Cardiac septum (tissue), 1 donor: ENCODE data around the gene CLDN6. TPM values are rescaled to one million over a fixed set of nuclear protein-coding genes. Genes with fewer than 3 reads are reported as not detected.
A peak's percentile ranks its signal among the peaks of the same experiment; 100 is the strongest.

Experiments
- DNase-seq: peaks from one replicate; pipeline ENCODE4 v3.0.0-alpha.2; 2020; ENCODE audit warnings: low spot score
- intact Hi-C: fragments of 100-400 bp; cut with DNase I; formaldehyde crosslinking; loops from one replicate; pipeline ENCODE4 v1.14.0; 2022
- total RNA-seq: library from RNA; stranded (reverse); fragmentation: NEBNext Ultra II Directional; extraction: Animal tissue kit (Norgen Biotek cat#: 25700); gene quantifications from one replicate; pipeline ENCODE4 v1.2.1, GENCODE V29; 2021
- donor health status: DM: no; HTN: no; CAD: no.

The CLDN6 gene
- total RNA-seq, 1 donor from 2014 or later, result 0.16 TPM

- no peak for DNase-seq
- intact Hi-C loops, result no loop called here
These were observed 40.5 kb downstream of the CLDN6 start for GRCh38 chr16:2977440-2977839.

- intact Hi-C loops, result no loop called here
- no peak for DNase-seq
These were observed 41.3 kb downstream of the CLDN6 start for GRCh38 chr16:2976673-2977072.

DNA sequence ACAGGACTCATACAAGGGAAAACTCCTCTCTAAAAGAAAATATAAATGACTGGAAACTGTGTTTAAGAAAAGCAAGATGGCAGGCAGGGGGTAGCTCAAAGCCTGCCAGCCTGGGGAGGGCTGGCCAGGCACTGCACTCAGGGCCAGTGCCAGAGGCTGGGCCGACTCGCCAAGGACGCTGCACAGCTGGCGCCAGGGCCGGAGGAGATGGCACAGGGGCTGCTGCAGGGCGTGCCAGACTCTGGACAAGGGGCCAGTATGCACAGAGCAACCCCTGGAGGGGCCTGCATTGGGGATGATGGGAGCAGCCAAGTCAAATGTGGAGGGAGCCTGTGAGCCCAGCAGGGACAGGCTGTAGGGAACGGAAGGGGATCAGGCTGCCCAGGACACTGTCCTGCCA is 41.8 kb downstream of the CLDN6 start:
- intact Hi-C loops, result no loop called here
- DNase-seq, result no peak

- intact Hi-C loops, result no loop called here
- no peak for DNase-seq
These were observed 42.7 kb downstream of the CLDN6 start for GRCh38 chr16:2975161-2975795.

- intact Hi-C loops, result no loop called here
These were observed 43.5 kb downstream of the CLDN6 start for GRCh38 chr16:2974319-2975056.

DNA sequence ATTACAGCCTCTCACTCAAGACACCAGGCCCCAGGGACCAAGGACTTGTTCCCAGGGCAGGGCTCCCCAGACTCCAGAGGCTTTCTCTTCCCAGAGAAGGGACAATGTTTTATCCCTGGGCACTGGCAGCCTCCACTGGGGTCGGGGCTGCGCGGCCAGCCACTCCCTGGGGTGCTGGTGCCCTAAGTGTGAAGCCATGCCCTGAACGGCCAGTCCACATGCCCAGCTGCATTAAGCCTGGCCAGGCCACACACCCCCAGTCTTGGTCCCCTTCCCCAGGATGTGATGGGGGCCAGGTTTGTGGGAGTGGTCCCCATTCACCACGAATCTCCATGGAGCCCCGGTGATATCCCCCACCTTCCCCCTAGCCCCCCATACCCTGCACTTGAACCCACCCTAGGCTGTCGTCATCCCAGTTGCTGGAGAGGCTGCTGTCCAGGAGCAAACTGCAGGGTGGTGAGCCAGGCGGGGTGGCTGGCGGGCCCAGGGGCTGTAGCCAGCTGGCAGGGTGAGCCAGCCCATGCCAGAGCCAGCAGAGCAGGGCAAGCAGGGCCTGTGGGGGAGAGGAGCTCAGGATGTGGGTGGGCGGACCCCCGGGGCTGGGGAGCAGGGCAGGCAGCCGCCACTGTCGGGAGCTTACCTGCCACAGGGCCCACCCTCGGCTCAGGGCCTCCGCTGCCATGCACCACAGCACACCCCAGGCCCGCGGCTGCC is 44.2 kb downstream of the CLDN6 start:
- DNase-seq, result no peak
- intact Hi-C loops, result no loop called here

More at GRCh38 chr16:2974319-2975056, 43.5 kb downstream of the CLDN6 start:
- DNase-seq, result no peak

- no peak for DNase-seq
- intact Hi-C loops, result no loop called here
These were observed 44.9 kb downstream of the CLDN6 start for GRCh38 chr16:2973093-2973492.

DNA sequence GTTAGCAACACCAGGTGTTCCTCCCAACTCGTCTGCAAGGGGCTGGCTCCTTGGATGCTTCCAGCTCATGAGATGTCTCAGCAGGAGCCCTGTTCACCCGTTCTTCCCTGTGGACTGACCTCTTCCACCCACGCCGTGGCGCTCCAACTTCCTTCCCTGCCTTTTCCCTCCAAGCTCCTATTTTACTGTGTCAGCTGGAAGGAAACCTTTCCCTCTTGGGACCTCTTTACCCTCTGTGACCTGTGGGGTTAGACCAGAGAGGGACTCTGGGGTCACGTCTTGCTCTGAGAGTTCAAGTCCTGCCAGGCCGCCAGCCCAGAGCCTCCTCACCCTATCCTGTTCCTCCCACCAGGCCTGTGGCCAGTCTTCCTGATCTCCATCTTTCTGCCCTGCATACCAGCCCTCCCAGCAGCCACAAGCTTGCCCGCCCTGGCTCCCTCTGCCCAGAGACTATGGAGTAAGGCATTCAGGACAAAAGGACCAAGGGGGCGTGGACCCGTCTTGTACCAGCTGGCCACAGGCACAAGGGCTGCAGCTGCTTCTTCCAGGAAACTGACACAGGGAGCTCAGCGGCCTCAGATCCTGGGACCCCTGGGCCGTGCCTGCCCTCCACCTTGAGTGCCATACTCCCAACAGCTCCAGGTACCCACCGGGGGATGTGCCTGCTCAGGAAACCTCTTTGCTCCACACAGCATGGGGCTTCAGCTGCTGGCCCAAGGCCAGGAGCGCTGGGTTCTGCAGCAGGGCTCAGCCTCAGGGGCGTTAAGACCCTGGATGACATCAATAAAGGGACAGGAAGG is 45.8 kb downstream of the CLDN6 start:
- DNase-seq, result no peak
- intact Hi-C loops, result no loop called here

DNA sequence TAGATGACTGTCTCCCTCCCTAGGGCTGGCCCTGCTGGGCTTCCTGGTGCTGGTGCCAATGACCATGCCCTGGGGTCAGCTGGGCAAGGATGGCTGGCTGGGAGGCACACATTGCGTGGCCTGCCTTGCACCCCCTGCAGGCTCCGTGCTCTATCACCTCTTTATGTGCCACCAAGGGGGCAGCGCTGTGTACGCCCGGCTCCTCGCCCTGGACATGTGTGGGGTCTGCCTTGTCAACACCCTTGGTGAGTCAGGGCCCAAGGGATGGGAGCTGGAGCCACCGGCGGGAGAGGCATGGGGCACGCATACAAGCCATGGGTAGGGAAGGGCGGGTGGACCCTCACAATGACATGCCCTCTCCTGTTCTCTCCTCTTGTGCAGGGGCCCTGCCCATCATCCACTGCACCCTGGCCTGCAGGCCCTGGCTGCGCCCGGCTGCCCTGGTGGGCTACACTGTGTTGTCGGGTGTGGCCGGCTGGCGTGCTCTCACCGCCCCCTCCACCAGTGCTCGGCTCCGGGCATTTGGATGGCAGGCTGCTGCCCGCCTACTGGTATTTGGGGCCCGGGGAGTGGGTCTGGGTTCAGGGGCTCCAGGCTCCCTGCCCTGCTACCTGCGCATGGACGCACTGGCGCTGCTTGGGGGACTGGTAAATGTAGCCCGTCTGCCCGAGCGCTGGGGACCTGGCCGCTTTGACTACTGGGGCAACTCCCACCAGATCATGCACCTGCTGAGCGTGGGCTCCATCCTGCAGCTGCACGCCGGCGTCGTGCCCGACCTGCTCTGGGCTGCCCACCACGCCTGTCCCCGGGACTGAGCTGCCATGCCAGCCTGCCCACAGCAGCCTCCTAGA is 46.6 kb downstream of the CLDN6 start:
- intact Hi-C loops, result no loop called here
- no peak for DNase-seq

DNA sequence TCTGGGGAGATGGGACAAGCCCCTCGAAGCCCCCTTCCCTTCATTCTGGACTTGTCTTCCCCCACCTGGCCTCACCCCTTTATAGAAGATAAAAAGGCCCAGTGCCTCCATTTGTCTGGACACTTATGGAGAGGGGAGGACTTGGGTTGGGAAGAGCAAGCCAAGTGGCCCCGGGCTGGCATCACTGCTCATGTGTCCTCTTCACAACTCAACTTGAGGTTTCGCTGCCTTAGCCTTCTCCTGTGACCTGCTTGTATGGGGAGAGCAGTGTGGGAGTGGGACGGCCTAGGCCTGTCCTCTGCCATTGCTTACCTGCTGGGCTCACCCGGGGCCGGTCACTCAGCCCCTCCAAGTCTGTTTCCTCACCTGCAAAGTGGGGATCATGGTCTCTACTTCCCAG is 47.4 kb downstream of the CLDN6 start:
- intact Hi-C loops, result no loop called here
- DNase-seq, result no peak

DNA sequence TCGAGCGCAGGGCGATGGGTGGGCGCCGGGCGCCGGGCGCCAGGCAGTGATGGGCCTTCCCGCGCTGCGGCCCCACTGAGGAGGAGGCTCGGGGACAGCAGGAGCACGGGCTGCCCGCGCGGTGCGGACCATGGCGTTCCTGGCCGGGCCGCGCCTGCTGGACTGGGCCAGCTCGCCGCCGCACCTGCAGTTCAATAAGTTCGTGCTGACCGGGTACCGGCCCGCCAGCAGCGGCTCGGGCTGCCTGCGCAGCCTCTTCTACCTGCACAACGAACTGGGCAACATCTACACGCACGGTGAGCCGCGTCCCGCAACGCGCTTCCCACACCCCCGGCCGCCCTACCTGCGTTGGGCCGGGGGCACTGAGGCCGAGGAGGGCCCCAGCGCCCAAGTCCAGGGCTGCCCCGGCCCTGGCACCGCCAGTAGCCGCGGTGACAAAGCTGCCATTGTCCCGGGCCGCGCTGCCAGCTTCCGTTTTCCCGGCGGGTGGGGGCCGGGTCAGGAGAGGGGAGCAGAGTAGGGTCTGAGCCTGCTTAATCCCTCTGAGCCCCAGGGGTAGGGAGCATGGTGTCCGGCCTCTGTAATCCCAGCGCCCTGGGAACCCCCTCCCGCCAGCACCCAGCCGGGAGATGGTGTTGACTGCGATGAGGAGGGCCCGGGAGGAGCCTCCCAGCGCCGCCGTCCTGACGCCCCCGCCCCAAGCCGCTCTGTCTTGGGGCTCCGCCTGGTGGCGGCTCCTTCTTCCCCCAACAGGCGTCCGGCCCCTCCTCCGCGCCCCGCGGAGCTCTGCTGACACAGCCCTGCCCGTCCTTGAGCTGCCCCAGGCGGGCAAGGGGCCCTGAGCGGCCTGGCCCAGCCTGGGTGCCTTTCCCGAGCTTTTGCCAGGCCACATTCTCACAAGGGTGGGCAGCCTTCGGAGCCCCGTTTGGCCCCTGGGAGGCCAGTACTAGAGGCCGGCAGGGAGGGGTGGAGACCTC is 48.1 kb downstream of the CLDN6 start:
- intact Hi-C loops, result no loop called here
- DNase-seq, result peak; percentile 85

- DNase-seq, result peak; percentile 93
- intact Hi-C loops, result no loop called here
These were observed 49.0 kb downstream of the CLDN6 start, which contains the start of gene PAQR4 for GRCh38 chr16:2968738-2969544. PAQR4 (plus strand) TSS chr16:2969348; CDS start chr16:2969675, 327 bp downstream.

DNA sequence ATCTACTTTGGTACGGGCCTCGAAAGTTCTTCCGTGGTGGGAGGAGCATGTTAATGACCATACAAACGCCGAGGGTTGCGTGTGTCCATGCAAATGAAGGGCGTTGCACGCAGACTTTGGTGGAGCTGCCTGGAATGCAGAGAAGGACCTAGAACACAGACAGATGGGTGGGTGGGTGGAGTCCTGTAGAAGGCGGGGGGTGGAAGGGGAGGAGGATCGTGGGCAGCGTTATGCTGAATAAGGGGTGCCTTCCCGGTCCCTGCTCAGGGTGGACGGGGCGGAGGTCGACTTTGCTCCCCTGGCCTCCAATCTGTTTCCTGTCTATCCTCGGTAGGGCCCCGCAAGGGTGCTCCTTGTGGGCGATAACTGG is 49.6 kb downstream of the CLDN6 start:
- DNase-seq, result no peak
- intact Hi-C loops, result no loop called here

GRCh38 chr16:2967721-2968161 is 50.2 kb downstream of the CLDN6 start:
- no peak for DNase-seq
- intact Hi-C loops, result no loop called here

DNA sequence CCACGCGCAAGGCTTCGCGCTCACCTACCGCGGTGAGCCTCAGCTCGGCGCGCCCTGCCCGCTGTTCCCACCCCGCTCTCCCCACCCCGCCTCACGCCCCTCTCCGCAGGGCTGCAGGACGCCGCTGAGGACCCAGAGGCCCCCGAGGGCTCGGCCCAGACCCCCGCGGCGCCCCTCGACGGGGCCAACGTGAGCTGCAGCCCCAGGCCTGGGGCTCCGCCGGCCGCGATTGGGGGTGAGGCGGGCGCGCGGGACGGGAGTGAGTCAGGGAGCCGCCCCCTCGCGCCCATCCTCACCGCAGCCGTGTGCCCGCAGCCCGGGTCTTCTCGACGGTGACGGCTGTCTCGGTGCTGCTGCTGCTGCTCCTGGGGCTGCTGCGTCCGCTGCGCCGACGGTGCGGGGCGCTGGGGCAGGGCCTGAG is 50.8 kb downstream of the CLDN6 start:
- intact Hi-C loops, result no loop called here
- no peak for DNase-seq

GRCh38 chr16:2966808-2967191 is 51.2 kb downstream of the CLDN6 start:
- DNase-seq, result no peak
- intact Hi-C loops, result no loop called here
